Nucleus accumbens (tissue), 56 donors: Measurements from ENCODE around the gene CRKL.

ENCODE experiments used
- DNase-seq, 56 donors: peaks; one replicate each; lab custom pipeline; 2025; lab: John Stamatoyannopoulos, UW

The CRKL gene

DNA sequence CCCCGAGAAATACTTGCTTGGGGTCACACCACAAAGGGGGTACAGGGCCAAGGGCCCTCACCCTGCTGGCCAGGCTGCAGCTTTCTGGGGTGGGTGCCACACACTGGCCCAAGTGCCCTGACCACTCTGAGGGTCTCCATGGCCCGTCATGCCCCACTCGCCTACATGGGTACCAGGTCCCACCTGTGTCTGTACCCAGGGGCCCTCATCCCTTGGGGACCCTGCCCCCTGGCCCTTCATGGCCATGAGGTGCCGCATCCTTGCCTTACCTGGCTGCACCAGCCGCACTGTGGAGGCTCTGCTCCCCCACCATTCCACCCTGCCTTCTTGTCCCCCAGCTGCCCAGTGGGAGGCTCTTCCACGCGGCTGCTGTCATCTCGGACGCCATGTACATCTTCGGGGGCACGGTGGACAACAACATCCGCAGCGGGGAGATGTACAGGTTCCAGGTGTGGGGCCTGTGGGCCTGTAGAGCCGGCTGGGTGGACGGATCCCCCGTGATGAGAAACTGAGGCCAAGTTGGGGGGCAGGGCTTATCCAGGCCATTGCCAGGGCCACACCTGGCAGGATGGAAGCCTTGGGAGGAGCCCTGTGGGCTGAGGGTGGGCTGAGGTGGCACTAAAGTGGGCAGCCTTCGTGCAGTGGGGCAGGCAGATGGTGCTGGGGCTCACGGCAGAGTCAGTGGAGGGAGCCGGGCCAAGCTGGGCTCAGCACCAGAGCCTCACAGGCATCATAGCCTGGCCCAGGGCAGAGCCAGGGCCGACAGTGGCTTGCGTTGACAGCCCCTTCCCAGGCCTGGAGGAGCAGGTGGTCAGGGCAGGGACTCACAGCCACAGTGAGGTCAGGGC, 75.5 kb downstream of the CRKL start:
- DNase-seq = no peak

DNA sequence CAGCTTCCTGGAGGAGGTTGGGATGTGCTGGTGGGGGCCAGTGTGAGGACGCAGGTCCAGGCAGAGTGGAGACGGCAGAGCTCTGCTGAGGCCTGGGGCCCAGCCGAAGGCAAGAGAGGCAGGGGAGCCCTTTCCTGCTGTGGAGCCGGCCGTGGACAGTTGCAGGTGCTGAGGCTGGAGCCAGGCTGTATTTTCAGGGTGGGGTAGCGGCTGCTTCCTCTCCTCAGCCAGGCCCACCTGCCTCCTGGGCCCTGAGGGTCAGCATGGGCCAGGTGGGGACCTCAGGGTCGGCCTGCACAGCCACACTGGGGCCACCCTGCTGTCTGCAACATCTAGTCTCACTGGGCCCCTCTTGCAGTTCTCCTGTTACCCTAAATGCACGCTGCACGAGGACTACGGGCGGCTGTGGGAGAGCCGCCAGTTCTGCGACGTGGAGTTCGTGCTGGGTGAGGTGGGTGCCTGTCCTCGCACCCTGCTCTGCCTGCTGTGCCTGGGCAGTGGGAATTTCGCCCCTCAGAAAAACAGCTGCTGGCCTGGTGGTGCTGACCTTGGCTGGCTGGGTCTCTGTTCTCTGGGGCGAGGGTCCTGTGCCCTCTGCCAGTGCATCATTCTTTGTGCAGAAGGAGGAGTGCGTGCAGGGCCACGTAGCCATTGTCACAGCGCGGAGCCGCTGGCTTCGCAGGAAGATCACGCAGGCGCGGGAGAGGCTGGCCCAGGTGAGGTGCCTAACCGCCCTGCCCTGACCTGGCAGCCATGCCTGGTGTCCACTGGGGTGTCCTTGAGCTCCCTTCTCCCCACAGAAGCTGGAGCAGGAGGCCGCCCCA, 76.3 kb downstream of the CRKL start:
- no peak for DNase-seq

DNA sequence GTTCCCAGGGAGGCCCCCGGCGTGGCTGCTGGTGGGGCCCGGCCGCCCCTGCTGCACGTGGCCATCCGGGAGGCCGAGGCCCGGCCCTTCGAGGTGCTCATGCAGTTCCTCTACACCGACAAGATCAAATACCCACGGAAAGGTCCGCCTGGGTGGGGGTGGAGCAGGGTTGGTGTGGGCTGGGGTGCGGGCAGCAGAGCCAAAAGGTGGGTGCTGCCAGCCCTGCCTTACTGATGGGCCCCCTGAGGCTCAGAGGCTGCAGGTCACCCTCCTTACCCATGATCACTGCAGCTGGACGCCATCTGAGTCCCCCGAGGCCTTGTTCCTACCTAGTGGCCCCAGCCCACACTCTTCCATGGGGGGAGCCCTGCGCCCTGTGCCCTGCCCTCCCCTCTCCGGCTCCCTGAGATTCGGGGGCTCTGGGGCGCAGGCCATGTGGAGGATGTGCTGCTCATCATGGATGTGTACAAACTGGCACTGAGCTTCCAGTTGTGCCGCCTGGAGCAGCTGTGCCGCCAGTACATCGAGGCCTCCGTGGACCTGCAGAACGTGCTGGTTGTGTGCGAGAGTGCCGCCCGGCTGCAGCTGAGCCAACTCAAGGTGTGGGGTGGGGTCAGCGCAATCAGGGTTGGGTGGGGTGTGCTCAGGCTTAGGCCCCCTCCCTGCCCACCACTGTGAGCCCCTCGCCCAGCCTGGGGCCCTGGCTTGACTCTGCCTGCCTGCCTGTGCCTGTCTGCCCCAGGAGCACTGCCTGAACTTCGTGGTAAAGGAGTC, 77.1 kb downstream of the CRKL start:
- DNase-seq = no peak

DNA sequence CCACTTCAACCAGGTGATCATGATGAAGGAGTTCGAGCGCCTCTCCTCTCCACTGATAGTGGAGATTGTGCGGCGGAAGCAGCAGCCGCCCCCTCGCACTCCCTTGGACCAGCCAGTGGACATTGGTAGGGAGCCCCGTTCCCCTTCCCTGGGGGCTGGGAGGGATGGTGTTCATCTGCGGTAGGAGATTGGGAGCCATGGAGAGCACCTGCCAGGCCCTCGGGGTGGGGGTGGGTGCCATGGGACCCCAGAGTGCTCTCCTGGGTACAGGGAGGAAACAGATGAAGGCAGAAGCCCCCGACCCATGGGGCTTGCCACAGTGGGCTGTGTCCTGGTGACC, 77.7 kb downstream of the CRKL start:
- DNase-seq = no peak

DNA sequence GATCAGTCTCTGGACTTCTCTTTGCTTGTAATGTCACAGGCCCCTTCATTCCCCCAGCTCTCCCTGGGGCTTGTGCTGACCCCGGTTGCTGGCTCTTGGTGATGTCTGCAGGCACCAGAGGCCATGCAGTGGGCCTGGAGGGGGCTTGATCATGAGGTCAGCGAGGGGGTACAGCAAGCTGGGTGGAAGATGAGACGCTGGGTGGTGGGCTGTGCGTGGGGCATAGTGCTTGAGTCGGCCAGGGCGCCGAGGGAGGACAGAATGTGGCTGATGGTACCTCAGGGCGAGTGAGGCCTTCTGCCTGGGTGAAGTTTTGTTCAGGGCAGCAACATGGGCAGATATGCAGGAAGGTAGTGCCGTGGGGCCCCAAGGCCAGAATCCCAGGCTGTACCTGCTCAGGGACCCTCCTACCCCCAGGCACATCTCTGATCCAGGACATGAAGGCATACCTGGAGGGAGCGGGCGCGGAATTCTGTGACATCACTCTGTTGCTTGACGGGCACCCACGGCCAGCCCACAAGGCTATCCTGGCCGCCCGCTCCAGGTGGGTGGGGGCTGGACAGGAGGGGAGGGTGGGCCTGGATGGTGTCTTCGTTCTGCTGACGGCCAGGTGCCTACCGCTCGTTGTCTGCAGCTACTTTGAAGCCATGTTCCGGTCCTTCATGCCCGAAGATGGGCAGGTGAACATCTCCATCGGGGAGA, 78.3 kb downstream of the CRKL start:
- DNase-seq = no peak

DNA sequence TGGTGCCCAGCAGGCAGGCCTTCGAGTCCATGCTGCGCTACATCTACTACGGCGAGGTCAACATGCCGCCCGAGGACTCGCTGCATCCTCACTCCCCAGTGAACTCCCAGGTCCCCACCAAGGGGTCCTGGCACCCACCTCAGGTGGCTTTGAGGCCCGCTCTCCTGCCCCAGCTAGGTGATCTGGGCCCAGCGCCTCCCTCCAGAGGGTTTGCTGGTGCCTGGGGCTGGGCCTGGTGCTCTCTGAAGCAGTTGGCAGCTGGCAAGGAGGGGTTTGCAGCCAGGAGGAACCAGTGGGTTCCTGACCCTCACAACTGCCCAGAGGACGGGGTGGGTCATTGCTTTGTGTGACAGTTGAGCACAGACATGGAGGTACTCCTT, 78.8 kb downstream of the CRKL start:
- no peak for DNase-seq

DNA sequence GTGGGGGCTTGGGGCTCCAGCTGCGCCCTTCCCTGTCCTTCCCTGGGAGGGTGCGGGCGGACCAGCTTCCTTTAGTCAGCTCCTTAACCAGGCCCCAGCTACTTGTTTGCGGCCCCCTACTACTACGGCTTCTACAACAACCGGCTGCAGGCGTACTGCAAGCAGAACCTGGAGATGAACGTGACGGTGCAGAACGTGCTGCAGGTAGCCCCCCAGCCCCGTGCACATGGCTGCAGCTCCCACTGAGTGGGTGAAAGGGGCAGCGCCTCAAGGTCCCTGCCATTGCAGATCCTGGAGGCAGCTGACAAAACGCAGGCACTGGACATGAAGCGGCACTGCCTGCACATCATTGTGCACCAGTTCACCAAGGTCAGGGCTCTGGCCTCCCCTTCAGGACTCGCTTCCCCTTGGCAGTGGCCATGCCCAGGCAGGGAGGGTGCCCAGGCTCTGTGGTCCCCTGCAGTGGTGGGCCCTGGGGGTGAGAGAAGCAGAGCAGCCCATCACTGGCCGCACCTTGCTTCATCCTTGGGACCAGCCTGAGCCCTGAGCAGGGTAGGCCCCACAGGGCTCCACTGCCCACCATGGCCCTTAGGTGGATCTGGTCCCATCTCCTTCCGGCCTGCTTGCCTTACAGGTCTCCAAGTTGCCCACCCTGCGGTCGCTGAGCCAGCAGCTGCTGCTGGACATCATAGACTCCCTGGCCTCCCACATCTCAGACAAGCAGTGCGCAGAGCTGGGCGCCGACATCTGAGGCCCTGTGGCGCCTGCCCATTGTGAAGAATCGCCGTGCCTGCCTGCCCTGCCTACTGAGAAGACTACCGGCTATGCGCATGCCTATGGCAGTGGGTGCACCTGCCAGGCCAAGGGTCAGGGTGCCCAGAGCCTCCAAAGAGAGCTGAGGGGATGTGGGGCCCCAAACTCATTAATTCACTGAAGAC, 79.7 kb downstream of the CRKL start:
- no peak for DNase-seq

DNA sequence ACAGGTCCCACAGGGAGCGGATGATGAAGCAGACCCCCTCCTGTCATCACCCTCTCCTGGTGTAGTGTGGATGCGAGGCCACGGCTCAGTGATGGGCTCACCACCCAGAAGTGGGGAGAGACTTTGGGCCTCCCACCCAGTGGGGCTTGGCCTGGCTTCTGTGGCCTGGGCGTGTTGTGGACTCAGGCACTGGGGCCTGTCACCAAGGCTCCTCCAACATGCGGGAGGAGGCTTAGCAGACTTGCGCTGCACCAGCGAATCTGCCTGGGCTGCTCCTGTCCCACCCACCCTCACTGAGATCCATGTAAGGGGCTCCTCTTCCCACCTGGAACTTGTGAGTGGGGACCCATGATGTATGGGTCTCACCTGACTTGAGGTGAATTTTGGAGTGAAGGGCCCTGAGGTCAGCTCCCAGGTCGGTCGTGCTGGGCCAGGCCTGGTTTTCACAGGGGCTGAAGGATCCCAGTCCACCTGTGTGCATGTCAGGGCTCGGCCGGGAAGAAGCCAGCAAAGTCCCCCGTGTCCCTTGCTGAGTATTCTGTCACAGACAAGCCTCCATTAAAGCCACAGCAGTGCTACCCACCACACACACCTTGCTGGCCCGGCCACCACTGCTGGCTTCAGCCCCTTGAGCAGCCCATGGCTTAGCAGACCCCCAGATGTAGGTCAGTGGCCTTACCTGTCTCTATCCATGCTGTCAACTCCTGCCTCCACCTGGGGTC, 80.5 kb downstream of the CRKL start:
- no peak for DNase-seq

DNA sequence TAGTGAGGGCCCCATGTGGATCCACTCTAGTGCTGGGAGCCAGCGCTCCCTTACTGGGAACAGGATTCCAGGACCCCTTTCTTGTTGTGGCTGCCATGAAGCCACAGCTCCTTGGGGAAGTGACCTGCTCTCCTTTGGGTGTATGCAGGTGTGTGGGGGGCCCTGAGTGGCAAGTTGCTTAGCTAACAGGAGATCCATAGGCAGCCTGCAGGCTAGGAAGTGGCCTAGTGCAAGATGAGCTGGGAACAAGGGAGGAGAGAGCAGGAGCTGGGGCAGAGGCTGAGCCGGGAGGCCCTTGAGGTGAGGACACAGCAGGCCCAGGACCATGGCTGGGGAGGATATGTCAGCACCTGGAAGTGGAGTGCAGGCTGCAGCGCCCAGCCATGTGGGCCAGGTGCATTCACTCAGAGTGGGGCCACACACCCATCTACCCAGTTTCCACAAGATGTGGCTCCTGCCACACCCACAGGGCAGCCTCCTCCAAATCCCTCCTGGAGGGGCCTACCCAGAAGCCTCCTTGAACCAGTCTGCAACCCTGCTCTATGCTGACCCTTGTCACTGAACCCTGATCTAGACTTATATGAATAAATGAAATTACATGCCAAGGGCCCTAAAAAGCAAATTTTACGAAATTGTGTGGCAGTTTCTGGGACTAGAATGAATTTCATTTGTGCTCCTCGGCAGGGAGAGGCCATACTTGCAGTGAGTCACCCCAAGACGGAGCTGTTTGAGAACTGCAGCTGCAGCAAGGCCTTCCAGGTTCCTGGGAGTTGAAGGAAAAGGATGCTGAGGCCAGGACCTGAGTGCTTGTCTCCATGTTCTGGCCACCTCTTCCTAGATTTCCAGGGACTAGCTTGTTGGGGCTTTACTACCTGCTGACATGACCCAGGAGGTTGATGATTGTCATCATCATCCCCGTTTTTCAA, 81.5 kb downstream of the CRKL start:
- no peak for DNase-seq

DNA sequence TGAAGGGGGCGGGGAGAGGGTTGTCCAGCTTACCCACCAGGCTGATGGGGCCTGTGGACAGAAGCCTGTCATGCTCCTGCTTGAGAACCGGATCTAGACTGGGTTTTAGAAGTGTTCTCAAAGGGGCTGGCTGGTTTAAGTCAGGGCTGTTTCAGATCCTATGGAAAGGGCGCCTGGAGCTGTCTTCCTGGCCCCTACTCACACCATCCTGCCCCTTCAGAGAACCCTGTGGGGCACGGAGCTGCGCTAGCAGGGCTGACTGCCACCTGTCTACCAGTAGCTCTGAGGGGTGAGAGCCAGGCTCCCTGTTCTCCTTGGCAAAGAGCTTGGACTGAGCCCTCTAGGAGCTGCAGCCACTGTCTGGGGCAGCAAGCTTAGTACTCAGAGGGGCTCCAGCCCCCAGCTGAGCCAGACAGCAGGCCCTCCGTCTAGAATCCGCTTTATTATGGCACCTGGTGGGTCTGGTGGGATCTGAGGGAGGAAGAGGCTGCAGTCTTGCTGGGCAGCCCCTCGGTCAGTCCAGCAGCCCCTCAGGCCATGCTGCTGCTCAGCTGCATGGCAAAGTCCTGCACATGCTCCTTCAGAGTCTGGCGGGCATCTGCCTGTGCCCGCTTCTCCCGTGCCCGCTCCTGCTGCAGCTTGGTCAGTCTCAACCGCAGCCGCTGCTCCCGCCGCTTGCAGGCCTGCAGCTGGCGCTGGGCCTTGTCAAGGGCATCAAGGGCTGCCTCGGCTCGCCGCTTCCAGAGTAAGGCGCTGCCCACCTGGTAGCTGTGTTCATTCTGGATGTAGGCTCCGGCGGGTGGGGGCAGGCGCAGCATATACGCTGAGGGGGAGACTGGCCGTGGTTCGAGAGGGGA, 82.4 kb downstream of the CRKL start:
- DNase-seq = no peak

DNA sequence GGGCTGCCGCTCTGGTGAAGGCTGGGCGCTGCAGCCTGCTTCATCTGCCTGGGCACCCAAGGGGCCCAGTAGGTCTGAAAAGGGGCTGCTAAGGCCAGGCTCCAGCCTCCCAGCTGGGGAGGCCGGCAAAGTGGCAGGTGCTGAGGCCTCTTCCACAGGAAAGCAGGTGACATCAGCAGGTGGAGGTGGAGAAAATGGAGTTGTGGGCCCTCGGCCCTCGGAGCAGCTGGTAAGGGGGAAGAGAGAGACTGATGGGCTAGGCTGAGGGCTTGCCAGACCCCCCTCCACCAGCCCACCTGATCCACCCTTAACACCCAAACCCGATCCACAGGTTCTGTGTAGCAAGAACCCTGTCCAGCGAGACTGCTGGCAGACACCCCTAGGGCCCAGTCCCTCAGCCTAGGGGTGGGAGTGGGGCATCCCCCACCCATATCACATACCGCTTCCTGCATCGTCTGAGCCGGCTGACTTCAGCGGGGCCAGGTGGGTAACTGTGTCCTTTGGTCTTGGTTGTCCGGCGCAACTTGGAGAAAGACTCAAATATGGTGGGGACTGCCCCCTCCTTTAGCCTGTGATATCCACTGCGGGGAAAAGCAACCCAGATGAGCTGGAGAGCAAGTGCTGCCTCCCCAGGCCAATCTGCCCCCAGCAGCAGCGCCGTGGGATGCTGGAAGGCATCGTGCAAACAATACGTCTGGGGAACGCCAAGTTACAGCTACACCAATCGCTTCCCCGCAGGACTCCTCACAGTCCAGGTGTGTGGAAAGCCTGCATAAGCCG, 83.2 kb downstream of the CRKL start:
- peak in 1 of 56 donors; percentile 12 for DNase-seq

DNA sequence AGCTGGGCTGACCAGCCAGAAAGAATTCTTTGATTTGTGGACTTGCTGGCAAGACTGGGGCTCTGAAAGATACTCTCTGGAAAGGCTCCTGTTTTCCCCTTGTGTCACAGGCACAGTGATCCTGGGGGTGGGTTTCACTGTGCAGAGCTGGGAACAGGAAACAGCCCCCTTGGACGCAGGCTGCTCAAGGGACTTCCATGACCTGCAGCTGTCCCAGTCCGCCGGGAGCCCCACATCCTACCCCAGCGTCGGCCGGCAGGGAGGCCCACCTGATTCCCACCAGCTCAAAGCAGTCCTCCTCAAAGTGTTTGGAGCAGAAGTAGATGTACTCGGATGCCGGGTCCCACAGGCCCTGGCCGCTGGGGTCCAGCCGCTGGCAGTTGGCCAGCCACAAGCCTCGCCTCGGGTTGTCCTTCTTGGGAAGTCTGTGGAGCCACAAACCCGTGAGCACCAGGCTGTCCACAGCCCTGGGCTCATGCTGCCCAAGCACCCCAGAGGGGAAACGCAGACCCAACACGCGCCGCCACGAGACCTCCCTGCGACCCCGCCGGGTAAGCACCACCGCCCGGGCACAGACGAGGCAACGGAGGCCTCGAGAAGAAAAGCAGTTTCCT, 83.9 kb downstream of the CRKL start:
- DNase-seq = peak in 2 of 56 donors; percentile 54 to 59

DNA sequence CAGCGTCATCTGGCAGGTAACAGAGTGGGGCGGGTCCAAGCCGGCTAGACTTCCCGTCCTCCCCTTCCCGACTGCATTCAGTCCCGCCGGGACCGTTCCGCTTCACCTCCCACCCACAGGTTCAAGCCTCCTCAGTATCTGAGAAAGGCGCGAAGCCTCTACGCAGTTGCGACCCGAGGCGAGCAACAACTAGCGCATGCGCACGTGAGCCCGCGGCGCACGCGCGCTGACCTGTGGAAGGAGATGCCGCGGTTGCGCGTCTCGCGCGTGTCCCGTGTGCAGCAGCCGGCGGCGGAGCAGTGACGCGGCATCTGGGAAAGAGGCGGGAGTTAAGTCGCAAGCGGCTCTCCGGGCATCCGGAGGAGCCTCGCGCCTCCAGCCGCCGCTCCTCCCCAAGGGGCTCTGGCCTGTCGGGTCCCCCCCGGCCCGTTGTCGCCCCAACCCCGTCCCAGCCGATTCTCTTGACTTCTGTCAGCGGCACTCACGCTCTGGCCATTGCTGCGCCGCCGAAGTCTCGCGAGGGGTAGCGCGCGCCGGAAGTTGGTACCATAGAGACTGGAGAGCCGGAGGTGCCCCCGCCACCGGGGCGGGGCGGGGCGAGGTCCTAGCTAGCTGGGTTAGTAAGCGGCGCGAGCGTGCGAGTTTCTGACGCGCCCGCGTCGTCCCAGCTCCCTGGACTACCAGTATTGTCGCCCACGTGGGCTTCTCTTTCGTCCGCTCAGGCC, 84.6 kb downstream of the CRKL start, which contains the start of gene THAP7:
Gene THAP7 (minus strand): TSS at position 518 of the 725 bp plus-strand sequence. CDS start 207 bp downstream, at position 311.
- peak; percentile 40 to 99 (median 96) for DNase-seq
